ENCODE measurements around the gene CRK. TPM values are rescaled to one million over a fixed set of nuclear protein-coding genes. Genes with fewer than 3 reads are reported as not detected.

The CRK gene
- total RNA-seq, 3 donors from 2014 or later (not counting 1 experiment from before 2014, with no cell fraction given), result 15.9 to 19.6 (median 16.7) TPM

GRCh38 chr17:1491443-1492248 lies 35.6 kb upstream of the CRK start:
- WGBS (ENCODE audit: insufficient coverage), result 2% methylated on average over 94 of the region's 94 CpGs
- Mint-ChIP-seq H3K27ac (peak overlapping the region in 1 of 2 donors; percentile 76), H3K9me3 (no peaks in the 10 kb centered on the region), H3K27me3 (ENCODE audit: low read depth in 2 of 2) (no peaks in the 10 kb centered on the region), H3K4me1 (peaks cover 6 to 38% of the 10 kb centered on the region in 2 donors), H3K4me3 (peak overlapping the region; percentile 81), H3K36me3 (no peaks in the 10 kb centered on the region)
- ATAC-seq (peak; percentile 62 to 80 (median 68)), DNase-seq (peak; percentile 49 to 64)
- Histone ChIP-seq H3K27ac (ENCODE audit: low read length) (peak overlapping the region; percentile 21), H3K4me3 (ENCODE audit: low read length) (peak overlapping the region; percentile 48), H3K4me1 (ENCODE audit: control insufficient read depth, insufficient read depth, low read length) (peaks cover 50% of the 10 kb centered on the region), H3K9me3 (ENCODE audit: control insufficient read depth, insufficient read depth, low read length) (no peaks in the 10 kb centered on the region), H3K36me3 (ENCODE audit: control insufficient read depth, insufficient read depth, low read length) (peaks cover 17% of the 10 kb centered on the region), H3K27me3 (ENCODE audit: control insufficient read depth, insufficient read depth, low read length) (peaks cover 11% of the 10 kb centered on the region)
- intact Hi-C loops (cut with micrococcal nuclease), result loop anchor here (5.0 kb wide), 1 partner anchor 34 kb away; the partner anchor contains the start of gene CRK
- TF ChIP-seq, protein P1, sequence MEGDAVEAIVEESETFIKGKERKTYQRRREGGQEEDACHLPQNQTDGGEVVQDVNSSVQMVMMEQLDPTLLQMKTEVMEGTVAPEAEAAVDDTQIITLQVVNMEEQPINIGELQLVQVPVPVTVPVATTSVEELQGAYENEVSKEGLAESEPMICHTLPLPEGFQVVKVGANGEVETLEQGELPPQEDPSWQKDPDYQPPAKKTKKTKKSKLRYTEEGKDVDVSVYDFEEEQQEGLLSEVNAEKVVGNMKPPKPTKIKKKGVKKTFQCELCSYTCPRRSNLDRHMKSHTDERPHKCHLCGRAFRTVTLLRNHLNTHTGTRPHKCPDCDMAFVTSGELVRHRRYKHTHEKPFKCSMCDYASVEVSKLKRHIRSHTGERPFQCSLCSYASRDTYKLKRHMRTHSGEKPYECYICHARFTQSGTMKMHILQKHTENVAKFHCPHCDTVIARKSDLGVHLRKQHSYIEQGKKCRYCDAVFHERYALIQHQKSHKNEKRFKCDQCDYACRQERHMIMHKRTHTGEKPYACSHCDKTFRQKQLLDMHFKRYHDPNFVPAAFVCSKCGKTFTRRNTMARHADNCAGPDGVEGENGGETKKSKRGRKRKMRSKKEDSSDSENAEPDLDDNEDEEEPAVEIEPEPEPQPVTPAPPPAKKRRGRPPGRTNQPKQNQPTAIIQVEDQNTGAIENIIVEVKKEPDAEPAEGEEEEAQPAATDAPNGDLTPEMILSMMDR (IDR thresholded peaks at IDR 0.05), result no peak

DNA sequence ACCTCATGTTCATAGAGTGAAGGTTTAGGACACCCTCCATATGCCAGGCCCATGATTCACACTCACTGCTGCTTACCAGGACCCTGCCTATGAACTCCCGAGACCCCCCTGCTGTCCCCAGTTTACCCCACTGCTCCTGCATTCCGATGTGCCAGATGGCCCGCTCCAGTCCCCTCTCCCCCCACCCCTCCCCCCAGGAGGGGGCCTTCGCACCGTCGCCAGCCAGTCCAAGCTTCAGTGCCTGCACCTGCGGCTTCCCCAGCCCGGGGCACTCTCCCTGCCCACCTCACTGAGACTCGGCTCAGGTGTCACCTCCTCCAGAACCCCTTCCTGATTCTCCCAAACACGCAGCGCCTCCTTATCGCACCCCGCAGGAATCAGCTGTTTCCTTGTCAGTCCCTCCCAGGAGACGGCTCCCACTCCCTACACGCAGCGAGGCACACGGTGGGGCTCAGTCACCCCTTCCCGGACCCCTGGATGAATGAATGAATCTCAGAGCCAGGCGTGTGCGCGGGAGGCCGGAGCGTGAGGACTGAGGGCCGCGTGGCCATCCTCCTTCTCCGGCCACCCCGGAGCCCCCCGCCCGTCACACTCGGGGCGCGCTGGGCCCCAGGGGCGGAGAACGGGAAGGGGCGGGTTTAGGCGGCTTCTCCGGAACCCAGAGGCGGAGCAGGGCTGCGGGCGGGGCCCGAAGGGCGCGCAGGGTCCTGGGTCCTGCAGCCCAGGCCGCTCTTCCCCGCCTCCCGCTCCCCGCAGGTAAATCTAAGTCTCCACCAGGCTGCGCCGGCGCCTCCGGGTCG lies 34.8 kb upstream of the CRK start:
- intact Hi-C loops (cut with micrococcal nuclease), result loop anchor here (5.0 kb wide), 1 partner anchor 34 kb away; the partner anchor contains the start of gene CRK
- 1% methylated on average over 52 of the region's 52 CpGs for WGBS (ENCODE audit: insufficient coverage)
- Mint-ChIP-seq H3K27ac (no peak overlapping the region), H3K27me3 (ENCODE audit: low read depth in 2 of 2) (no peaks in the 10 kb centered on the region), H3K4me3 (peak overlapping the region; percentile 74), H3K36me3 (no peaks in the 10 kb centered on the region), H3K9me3 (no peaks in the 10 kb centered on the region), H3K4me1 (peaks cover 6 to 41% of the 10 kb centered on the region in 2 donors)
- DNase-seq, result peak; percentile 48 to 74
- Histone ChIP-seq H3K36me3 (ENCODE audit: control insufficient read depth, insufficient read depth, low read length) (peaks cover 8% of the 10 kb centered on the region), H3K27ac (ENCODE audit: low read length) (peak overlapping the region; percentile 21), H3K27me3 (ENCODE audit: control insufficient read depth, insufficient read depth, low read length) (peaks cover 15% of the 10 kb centered on the region), H3K4me1 (ENCODE audit: control insufficient read depth, insufficient read depth, low read length) (peaks cover 58% of the 10 kb centered on the region), H3K9me3 (ENCODE audit: control insufficient read depth, insufficient read depth, low read length) (no peaks in the 10 kb centered on the region), H3K4me3 (ENCODE audit: low read length) (peak overlapping the region; percentile 48)
- TF ChIP-seq, protein P1 (IDR thresholded peaks at IDR 0.05), result no peak
- ATAC-seq, result peak; percentile 48 to 76 (median 59)

- peaks cover 6 to 41% of the 10 kb centered on the region in 2 donors for H3K4me1 Mint-ChIP-seq
- no peaks in the 10 kb centered on the region for H3K9me3 ChIP-seq (ENCODE audit: control insufficient read depth, insufficient read depth, low read length)
- H3K36me3 ChIP-seq (ENCODE audit: control insufficient read depth, insufficient read depth, low read length), result no peaks in the 10 kb centered on the region
- no peak overlapping the region for H3K27ac ChIP-seq (ENCODE audit: low read length)
- H3K27me3 Mint-ChIP-seq (ENCODE audit: low read depth in 2 of 2), result no peaks in the 10 kb centered on the region
- H3K4me1 ChIP-seq (ENCODE audit: control insufficient read depth, insufficient read depth, low read length), result peaks cover 67% of the 10 kb centered on the region
- intact Hi-C loops (cut with micrococcal nuclease), result no loop called here
- H3K4me3 Mint-ChIP-seq, result peak overlapping the region; percentile 80
- H3K4me3 ChIP-seq (ENCODE audit: low read length), result no peak overlapping the region
- H3K36me3 Mint-ChIP-seq, result no peaks in the 10 kb centered on the region
- H3K27me3 ChIP-seq (ENCODE audit: control insufficient read depth, insufficient read depth, low read length), result peaks cover 18% of the 10 kb centered on the region
- no peak for ATAC-seq
- DNase-seq, result peak in 1 of 2 donors; percentile 18
- no peaks in the 10 kb centered on the region for H3K9me3 Mint-ChIP-seq
- TF ChIP-seq, protein P1 (IDR thresholded peaks at IDR 0.05), result no peak
- H3K27ac Mint-ChIP-seq, result peak overlapping the region in 1 of 2 donors; percentile 90
- WGBS (ENCODE audit: insufficient coverage), result 97% methylated on average over 7 of the region's 7 CpGs
Observed at GRCh38 chr17:1488826-1489270, 32.8 kb upstream of the CRK start.
